Psoas muscle (tissue), 8 donors: ENCODE data around the gene ASPSCR1. TPM values are rescaled to one million over a fixed set of nuclear protein-coding genes. Genes with fewer than 3 reads are reported as not detected.

Source experiments
- ATAC-seq, 4 donors: fragments of 200-7000 bp; cut with Tn5 transposase; one replicate each; pipeline ENCODE4 v1.9.1; 2020; ENCODE audit warnings: moderate library complexity in 3 of 4, mild to moderate bottlenecking in 2 of 4
- DNase-seq, 2 donors: peaks; one replicate each; pipeline ENCODE4 v3.0.0-alpha.2; 2020
- H3K27ac ChIP-seq: fragments of 200-600 bp; one replicate; pipeline ENCODE4 v1.8.0; 2022
- H3K27me3 ChIP-seq, 3 donors: fragments of 200-600 bp in 1 of 3; one replicate each; pipeline versions ENCODE4 v1.6.1 to v1.8.0; 2013 to 2022; ENCODE audit warnings: low read length in 2 of 3, mild to moderate bottlenecking in 2 of 3, moderate library complexity in 1 of 3; ENCODE audit not compliant: insufficient read depth in 3 of 3
- H3K36me3 ChIP-seq, 2 donors: fragments of 200-600 bp in 1 of 2; one replicate each; pipeline versions ENCODE4 v1.6.1 to v1.8.0; 2013 to 2022; ENCODE audit warnings: low read depth in 1 of 2, mild to moderate bottlenecking in 1 of 2, moderate library complexity in 1 of 2; ENCODE audit not compliant: insufficient read depth in 1 of 2
- H3K4me1 ChIP-seq: fragments of 200-600 bp; one replicate; pipeline ENCODE4 v1.8.0; 2022
- H3K4me3 ChIP-seq: fragments of 200-600 bp; one replicate; pipeline ENCODE4 v1.8.0; 2022; ENCODE audit warnings: mild to moderate bottlenecking
- H3K9me3 ChIP-seq: fragments of 200-600 bp; one replicate; pipeline ENCODE4 v1.8.0; 2022
- CTCF ChIP-seq: fragments of 200-600 bp; IDR thresholded peaks from one replicate; pipeline ENCODE4 v1.8.0; 2022; ENCODE audit warnings: antibody characterized with exemption
- WGBS, 3 donors: extraction: QIAGEN DNeasy Blood & Tissue Kit; methylation state at CpG; one replicate each; pipeline versions ENCODE4 v1.1.6 to v1.1.7; 2013; 5-methylcytosine and 5-hydroxymethylcytosine counted together
- intact Hi-C, 2 donors: fragments of 100-400 bp; cut with DNase I; formaldehyde crosslinking; loops; one replicate each; pipeline versions ENCODE4 v1.11.0 to v1.14.2; 2022
- polyA plus RNA-seq, 3 donors: library from polyadenylated mRNA; stranded (reverse); fragments of 200-250 nt; gene quantifications; one replicate each; pipeline ENCODE4 v1.2.3, GENCODE V29; 2013
- total RNA-seq, 4 donors: library from RNA; stranded (reverse); fragmentation: NEBNext Ultra II Directional in 2 of 4; extraction: Animal tissue kit (Norgen Biotek cat#: 25700) in 2 of 4; gene quantifications; one replicate each; pipeline versions ENCODE4 v1.2.1 to v1.2.4, GENCODE V29; 2021 to 2023
- donor health status: healthy with polysubstance abuse.
- donor health status: DM: no; HTN: no; CAD: no; lungs with moderate emphysema.
- donor health status: Bipolar disorder and iron deficiency.
- donor health status: healthy.
- donor health status: DM: yes; HTN: yes; CAD: no.
- donor health status: DM: no; HTN: no; CAD: no.
- donor health status: DM: no; HTN: no; CAD: no.
- donor health status: DM: yes; HTN: yes; CAD: no.

Gene ASPSCR1
- total and polyA plus RNA-seq, 7 donors, result 27.7 to 37.4 (median 33.0) TPM

- Histone ChIP-seq H3K36me3 (peaks cover 0 to 41% of the 10 kb centered on the region in 2 donors), H3K9me3 (no peaks in the 10 kb centered on the region), H3K4me3 (no peak overlapping the region), H3K27me3 (no peaks in the 10 kb centered on the region), H3K4me1 (peaks cover 11% of the 10 kb centered on the region), H3K27ac (no peak overlapping the region)
- DNase-seq (no peak), ATAC-seq (no peak)
- TF ChIP-seq CTCF, result no peak
- intact Hi-C loops, result no loop called here
- 50 to 85% (median 75%) methylated on average over 20 to 22 of the region's 22 CpGs for WGBS, 3 donors
Observed at GRCh38 chr17:82013341-82013740, 35.9 kb downstream of the ASPSCR1 start.

- intact Hi-C loops, result no loop called here
- no peak for ATAC-seq
- DNase-seq, result no peak
- Histone ChIP-seq H3K27ac (no peak overlapping the region), H3K36me3 (peaks cover 0 to 41% of the 10 kb centered on the region in 2 donors), H3K9me3 (no peaks in the 10 kb centered on the region), H3K27me3 (no peaks in the 10 kb centered on the region), H3K4me3 (no peak overlapping the region), H3K4me1 (peaks cover 16% of the 10 kb centered on the region)
- WGBS, 3 donors, result 72 to 90% (median 84%) methylated on average over 15 to 16 of the region's 16 CpGs
- no peak for TF ChIP-seq CTCF
Observed at GRCh38 chr17:82013772-82014321, 36.4 kb downstream of the ASPSCR1 start.

- ATAC-seq (no peak), DNase-seq (no peak)
- Histone ChIP-seq H3K9me3 (no peaks in the 10 kb centered on the region), H3K36me3 (peaks cover 0 to 35% of the 10 kb centered on the region in 2 donors), H3K27me3 (no peaks in the 10 kb centered on the region), H3K4me1 (peaks cover 21% of the 10 kb centered on the region), H3K27ac (no peak overlapping the region), H3K4me3 (no peak overlapping the region)
- intact Hi-C loops, result no loop called here
- no peak for TF ChIP-seq CTCF
- 67 to 79% (median 68%) methylated on average over 23 of the region's 23 CpGs for WGBS, 3 donors
Observed at GRCh38 chr17:82014432-82014831, 37.0 kb downstream of the ASPSCR1 start.

- intact Hi-C loops, result loop anchor here in 1 of 2 donors (5.0 kb wide), 1 partner anchor 38 kb away; the partner anchor contains the start of gene ASPSCR1
- Histone ChIP-seq H3K9me3 (no peaks in the 10 kb centered on the region), H3K4me1 (peaks cover 23% of the 10 kb centered on the region), H3K27ac (no peak overlapping the region), H3K27me3 (no peaks in the 10 kb centered on the region), H3K36me3 (peaks cover 0 to 32% of the 10 kb centered on the region in 2 donors), H3K4me3 (no peak overlapping the region)
- no peak for TF ChIP-seq CTCF
- 83 to 86% (median 85%) methylated on average over 13 of the region's 13 CpGs for WGBS, 3 donors
- ATAC-seq (no peak), DNase-seq (no peak)
Observed at GRCh38 chr17:82014971-82015310, 37.5 kb downstream of the ASPSCR1 start.
